Right lobe of liver (tissue), 4 donors: ENCODE measurements around the gene CCSER1.
"Not testable (repeated sequence)": the region's sequence is repeated elsewhere in the genome, so short reads cannot be mapped to it uniquely, and the experiment has no call there.

ENCODE experiments used
- CTCF ChIP-seq, 4 donors: fragments of 200-600 bp in 3 of 4; fragments of 450-650 bp in 1 of 4; IDR thresholded peaks; one replicate each; pipeline versions ENCODE4 v1.5.1 to v1.8.0; 2016 to 2022; ENCODE audit warnings: antibody characterized with exemption in 4 of 4, mild to moderate bottlenecking in 2 of 4
- POLR2A ChIP-seq: fragments of 450-650 bp; IDR thresholded peaks from one replicate; pipeline ENCODE4 v1.6.1; 2017; ENCODE audit warnings: antibody characterized with exemption, mild to moderate bottlenecking
- donor health status: DM: no; HTN: no; CAD: no.
- donor health status: DM: no; HTN: no; CAD: no.
- donor health status: DM: no; HTN: yes; CAD: no.

GRCh38 chr4:91356496-91356895 is 1229.3 kb downstream of the CCSER1 start:
- not testable (repeated sequence) for TF ChIP-seq CTCF (IDR thresholded peaks at IDR 0.05); POLR2A
